Measurements from ENCODE around the gene NUP107.

GRCh38 chr12:68743356-68743755 is 56.6 kb downstream of the NUP107 start:
- TF ChIP-seq CTCF (IDR thresholded peaks at IDR 0.05; ENCODE audit: low read depth, low read length): no peak
- TF ChIP-seq EZH2phosphoT487 (IDR thresholded peaks at IDR 0.05; ENCODE audit: low read depth): no peak
